ENCODE data around the gene GLI3. TPM values are rescaled to one million over a fixed set of nuclear protein-coding genes. Genes with fewer than 3 reads are reported as not detected.

Gene GLI3
- polyA plus RNA-seq, 4 donors: 13.3 to 17.0 (median 14.2) TPM

GRCh38 chr7:41955451-41955850 is 281.6 kb downstream of the GLI3 start:
- DNase-seq (ENCODE audit: low read depth in 4 of 4, low spot score in 2 of 4): no peak

GRCh38 chr7:41954976-41955375 is 282.0 kb downstream of the GLI3 start:
- no peak for DNase-seq (ENCODE audit: low read depth in 4 of 4, low spot score in 2 of 4)

GRCh38 chr7:41948503-41948902 is 288.5 kb downstream of the GLI3 start:
- no peak for DNase-seq (ENCODE audit: low read depth in 4 of 4, low spot score in 2 of 4)

- DNase-seq (ENCODE audit: low read depth in 4 of 4, low spot score in 2 of 4): peak; percentile 66 to 78 (median 74)
These were observed 293.9 kb downstream of the GLI3 start for GRCh38 chr7:41943094-41943577.

GRCh38 chr7:41942468-41943093 is 294.4 kb downstream of the GLI3 start:
- peak in 1 of 4 donors; percentile 66 for DNase-seq (ENCODE audit: low read depth in 4 of 4, low spot score in 2 of 4)

GRCh38 chr7:41940760-41941343 is 296.2 kb downstream of the GLI3 start:
- DNase-seq (ENCODE audit: low read depth in 4 of 4, low spot score in 2 of 4): peak; percentile 48 to 72 (median 55)

GRCh38 chr7:41938371-41938770 is 298.6 kb downstream of the GLI3 start:
- no peak for DNase-seq (ENCODE audit: low read depth in 4 of 4, low spot score in 2 of 4)

GRCh38 chr7:41933427-41933826 is 303.6 kb downstream of the GLI3 start:
- DNase-seq (ENCODE audit: low read depth in 4 of 4, low spot score in 2 of 4): no peak

GRCh38 chr7:41931263-41931646 is 305.8 kb downstream of the GLI3 start:
- no peak for DNase-seq (ENCODE audit: low read depth in 4 of 4, low spot score in 2 of 4)

- DNase-seq (ENCODE audit: low read depth in 4 of 4, low spot score in 2 of 4): no peak
These were observed 306.3 kb downstream of the GLI3 start for GRCh38 chr7:41930538-41931262.

- no peak for DNase-seq (ENCODE audit: low read depth in 4 of 4, low spot score in 2 of 4)
These were observed 308.2 kb downstream of the GLI3 start for GRCh38 chr7:41928781-41929180.

GRCh38 chr7:41928166-41928565 is 308.8 kb downstream of the GLI3 start:
- no peak for DNase-seq (ENCODE audit: low read depth in 4 of 4, low spot score in 2 of 4)

GRCh38 chr7:41927380-41927779 is 309.6 kb downstream of the GLI3 start:
- DNase-seq (ENCODE audit: low read depth in 4 of 4, low spot score in 2 of 4): no peak

- no peak for DNase-seq (ENCODE audit: low read depth in 4 of 4, low spot score in 2 of 4)
These were observed 311.1 kb downstream of the GLI3 start for GRCh38 chr7:41925946-41926345.

- DNase-seq (ENCODE audit: low read depth in 4 of 4, low spot score in 2 of 4): no peak
These were observed 312.2 kb downstream of the GLI3 start for GRCh38 chr7:41924796-41925195.

GRCh38 chr7:41922373-41922772 is 314.6 kb downstream of the GLI3 start:
- no peak for DNase-seq (ENCODE audit: low read depth in 4 of 4, low spot score in 2 of 4)

GRCh38 chr7:41921453-41921981 is 315.5 kb downstream of the GLI3 start:
- no peak for DNase-seq (ENCODE audit: low read depth in 4 of 4, low spot score in 2 of 4)

- DNase-seq (ENCODE audit: low read depth in 4 of 4, low spot score in 2 of 4): no peak
These were observed 318.4 kb downstream of the GLI3 start for GRCh38 chr7:41918597-41918996.

GRCh38 chr7:41916450-41916927 is 320.5 kb downstream of the GLI3 start:
- DNase-seq (ENCODE audit: low read depth in 4 of 4, low spot score in 2 of 4): peak in 1 of 4 donors; percentile 0

- DNase-seq (ENCODE audit: low read depth in 4 of 4, low spot score in 2 of 4): no peak
These were observed 321.1 kb downstream of the GLI3 start for GRCh38 chr7:41915871-41916270.

GRCh38 chr7:41912851-41913567 is 324.0 kb downstream of the GLI3 start:
- no peak for DNase-seq (ENCODE audit: low read depth in 4 of 4, low spot score in 2 of 4)

Data from left renal cortex interstitium (tissue), 4 donors.